ENCODE measurements around the gene FLNC.
A peak's percentile ranks its signal among the peaks of the same experiment; 100 is the strongest.

FLNC gene

DNA sequence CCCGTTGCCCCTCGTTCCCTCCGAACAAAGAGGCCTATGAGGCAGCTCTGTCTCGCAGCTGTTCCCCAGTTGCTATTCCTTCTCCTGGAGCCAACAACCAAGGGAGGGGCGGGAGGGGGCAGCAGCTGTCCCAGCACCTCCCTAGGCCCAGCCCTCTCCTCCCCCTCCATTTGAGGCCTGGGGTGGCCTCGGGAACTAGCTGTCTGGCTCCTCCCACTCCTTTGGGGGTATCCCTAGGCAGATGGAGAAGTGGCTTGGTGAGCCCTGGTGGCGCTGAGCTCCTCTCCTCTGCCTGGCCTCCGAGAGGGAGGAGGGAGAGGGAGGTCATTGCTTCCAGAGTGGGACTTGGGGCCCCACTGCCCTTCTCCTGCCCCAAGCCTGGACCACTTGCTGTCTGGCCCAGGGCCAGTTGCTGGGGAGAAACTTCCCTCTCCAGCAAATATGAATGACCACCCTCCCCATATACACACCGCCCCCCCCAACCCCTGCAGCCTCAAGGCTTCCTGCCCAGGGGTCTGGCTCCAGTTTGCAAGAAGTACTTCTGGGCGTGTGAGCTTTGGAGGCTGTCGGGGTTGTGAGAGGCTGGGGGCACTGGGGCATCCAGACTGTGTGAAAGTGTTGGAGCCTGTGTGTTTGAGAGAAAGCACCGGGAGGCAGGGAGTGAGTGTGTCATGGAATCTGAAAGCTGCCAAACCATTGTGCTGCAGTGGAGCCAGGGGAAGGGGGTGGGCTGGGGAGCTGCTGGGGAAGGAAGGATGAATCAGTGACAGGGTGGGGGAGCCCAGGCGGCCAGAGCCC lies 3.1 kb downstream of the FLNC start:
- no peak for DNase-seq (ENCODE audit: low spot score)

DNA sequence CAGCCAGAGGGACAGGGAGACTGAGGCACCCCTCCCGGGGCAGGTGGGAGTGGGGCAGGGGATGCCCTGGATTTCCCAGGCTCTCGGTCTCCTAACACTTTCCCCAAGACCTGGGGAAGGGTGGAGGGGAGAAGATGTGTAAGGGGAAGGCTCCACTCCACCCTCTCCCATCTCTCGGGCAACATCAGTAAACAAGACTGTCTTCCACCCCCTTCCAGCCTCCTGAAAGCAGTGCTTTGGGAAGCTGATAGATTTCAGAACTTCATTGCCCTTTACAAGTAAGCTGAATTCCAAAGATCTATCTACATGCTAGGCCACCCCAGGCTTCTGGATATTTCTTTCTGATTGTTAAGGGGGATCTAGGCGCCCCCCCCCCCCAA lies 3.7 kb downstream of the FLNC start:
- no peak for DNase-seq (ENCODE audit: low spot score)

DNA sequence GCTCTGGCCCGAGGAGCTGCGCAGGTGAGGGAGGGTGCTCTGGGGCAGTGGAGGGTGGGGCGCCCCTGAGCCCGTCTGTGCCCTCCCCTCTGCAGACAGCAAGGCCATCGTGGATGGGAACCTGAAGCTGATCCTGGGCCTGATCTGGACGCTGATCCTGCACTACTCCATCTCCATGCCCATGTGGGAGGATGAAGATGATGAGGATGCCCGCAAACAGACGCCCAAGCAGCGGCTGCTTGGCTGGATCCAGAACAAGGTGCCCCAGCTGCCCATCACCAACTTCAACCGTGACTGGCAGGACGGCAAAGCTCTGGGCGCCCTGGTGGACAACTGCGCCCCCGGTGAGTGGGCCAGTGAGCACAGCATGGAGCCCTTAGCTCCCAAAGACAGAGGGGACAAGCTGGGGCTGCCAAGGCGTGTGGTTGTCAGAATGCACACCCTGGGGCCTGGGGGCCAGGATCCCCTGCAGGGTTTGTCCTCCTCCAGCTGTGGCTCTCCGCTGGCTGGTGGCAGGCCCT lies 5.1 kb downstream of the FLNC start:
- DNase-seq (ENCODE audit: low spot score): no peak

DNA sequence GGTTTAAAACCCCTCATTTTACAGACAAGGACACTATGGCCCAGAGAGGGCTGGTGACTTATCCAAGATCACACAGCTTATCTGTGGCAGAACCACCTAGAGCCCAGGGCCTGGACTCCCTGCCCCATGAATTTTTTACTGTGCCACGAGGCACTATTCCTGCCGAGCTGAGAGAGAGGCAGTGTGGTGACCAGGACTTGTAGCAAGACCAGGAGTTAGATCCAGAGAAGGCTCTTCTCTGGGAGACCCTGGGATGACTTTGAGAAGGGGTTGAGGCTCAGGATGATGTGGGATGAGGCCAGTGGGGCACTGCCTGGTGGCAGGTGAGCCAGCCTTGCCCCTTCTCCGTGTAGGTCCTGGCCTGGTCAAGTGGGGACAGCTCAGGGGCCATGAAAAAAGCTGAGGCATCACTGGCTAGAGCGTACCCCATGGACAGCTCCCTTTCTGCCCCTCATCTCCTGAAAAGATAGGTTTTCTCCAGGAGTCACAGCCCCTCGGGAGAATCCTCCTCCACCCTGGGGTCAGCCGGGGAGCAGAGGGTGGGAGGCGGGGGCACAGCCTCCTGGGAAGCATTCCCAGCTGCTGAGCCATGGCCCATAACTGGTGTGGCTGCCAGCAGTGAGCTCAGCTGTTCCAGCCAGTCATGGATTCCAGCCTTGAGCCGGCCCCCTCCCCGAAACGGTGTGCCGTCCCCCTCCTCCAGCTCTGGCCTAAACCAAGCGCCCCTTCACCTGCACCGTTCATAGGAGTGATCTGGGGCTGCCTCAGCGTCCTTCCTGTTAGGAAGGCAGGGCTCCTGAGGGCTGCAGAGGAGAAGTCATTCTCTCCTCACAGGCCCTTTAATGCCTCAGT lies 5.8 kb downstream of the FLNC start:
- no peak for DNase-seq (ENCODE audit: low spot score)

DNA sequence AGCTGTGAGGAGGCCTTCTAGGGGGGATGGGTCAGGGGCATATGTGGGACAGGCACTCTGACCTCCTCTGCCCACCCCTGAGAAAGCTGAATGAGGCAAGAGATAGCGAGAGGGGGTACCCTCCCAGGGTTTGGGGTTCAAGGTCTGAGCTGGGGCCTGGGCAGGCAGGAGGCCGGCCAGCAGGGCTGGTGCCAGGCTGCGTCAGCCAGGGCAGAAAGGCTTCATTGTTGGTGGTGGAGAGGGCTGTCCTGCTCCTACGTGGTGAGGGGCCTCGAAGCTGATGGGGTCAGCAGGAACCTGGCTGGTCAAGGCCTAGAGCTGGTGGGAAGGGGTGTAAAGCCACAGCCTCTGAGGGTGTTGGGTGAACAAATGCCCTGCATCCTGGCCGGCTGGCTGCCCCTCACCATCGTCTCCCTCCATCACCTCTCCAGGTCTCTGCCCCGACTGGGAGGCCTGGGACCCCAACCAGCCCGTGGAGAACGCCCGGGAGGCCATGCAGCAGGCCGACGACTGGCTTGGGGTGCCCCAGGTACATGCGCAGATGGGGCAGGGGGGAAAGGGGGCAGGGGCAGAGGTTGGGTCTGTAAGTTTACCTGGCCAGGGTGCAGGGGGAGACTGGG lies 6.6 kb downstream of the FLNC start:
- no peak for DNase-seq (ENCODE audit: low spot score)

DNA sequence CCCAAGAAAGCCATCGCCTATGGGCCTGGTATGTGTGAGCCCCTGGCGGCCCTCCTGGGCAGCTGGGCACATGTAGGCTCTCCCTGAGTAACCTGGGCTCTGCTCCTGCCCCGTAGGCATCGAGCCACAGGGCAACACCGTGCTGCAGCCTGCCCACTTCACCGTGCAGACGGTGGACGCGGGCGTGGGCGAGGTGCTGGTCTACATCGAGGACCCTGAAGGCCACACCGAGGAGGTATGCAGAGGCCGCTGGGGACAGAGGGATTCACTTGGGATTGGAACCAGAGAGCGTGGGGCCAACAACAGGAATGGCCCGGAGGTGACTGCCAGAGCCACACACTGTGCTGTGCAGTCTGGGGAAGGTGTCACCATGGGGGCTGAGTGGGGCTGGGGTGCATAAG lies 7.3 kb downstream of the FLNC start:
- no peak for DNase-seq (ENCODE audit: low spot score)

DNA sequence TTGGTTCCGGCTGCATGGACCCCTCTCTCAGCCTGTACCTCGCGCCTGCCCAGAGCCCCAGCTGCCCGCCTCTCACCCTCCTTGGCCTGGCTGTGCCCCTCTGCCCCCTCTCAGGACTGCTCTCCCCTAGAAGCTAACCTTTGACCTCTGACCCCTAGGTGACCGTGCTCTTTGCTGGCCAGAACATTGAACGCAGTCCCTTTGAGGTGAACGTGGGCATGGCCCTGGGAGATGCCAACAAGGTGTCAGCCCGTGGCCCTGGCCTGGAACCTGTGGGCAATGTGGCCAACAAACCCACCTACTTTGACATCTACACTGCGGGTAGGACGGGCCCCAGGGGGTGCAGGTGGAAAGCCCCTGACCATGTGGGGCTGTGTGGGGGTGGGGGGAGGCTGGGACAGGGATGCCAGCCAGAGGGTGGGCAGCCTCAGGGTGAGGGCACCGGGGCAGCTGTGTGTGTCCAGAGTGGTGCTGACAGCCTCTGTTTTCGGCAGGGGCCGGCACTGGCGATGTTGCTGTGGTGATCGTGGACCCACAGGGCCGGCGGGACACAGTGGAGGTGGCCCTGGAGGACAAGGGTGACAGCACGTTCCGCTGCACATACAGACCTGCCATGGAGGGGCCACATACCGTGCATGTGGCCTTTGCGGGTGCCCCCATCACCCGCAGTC lies 8.0 kb downstream of the FLNC start:
- DNase-seq (ENCODE audit: low spot score): no peak

DNA sequence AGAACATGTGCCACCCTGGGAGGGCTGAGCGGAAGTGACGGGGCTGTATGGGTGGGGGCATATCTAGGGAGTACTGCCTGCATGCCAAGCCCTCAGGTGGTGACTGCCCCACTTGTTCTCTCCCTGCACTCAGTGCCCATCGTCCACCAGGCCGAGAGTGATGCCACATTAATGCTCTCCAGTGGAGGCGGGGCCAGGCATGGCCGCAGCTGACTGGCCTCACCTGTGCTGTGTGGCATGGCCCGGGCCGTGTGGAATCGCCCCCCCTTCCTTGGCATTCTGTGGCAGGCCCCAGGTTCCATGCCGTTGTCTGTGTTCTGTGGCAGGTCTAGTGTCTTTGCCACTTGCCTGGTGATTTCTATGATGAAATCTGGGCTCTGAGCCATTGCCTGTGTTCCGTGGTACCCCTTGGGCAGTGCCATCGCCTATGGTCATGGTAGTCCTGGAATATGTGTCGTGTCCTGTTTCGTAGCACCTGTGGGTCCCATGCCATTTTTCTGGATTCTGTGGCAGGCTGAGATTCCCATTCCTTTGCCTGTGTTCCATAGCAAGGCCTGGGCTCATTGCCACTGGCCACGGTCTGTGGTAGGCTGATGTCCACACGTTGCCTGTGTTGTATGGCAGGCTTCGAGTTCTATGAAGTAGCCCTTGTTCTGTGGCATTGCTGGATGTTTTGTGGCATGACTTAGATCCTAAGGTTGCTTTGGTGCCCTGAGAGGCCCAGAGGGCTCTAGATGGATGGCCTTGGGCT lies 8.9 kb downstream of the FLNC start:
- no peak for DNase-seq (ENCODE audit: low spot score)

DNA sequence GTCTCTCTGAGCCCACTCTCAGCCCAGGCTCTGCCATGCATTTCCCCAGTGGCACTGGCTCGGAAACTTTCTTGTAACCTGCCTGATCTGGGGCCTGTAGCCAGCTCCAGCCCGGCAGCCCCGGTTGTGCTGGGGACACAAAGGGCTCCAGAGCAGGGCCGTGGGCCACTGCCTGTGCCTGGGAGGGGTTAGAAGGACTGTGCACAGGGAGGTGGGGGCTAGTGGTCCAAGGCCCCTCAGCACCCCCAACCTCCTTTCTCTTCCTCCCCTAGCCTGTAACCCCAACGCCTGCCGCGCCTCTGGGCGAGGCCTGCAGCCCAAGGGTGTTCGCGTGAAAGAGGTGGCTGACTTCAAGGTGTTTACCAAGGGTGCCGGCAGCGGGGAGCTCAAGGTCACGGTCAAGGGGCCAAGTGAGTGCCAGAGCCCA lies 9.6 kb downstream of the FLNC start:
- no peak for DNase-seq (ENCODE audit: low spot score)

DNA sequence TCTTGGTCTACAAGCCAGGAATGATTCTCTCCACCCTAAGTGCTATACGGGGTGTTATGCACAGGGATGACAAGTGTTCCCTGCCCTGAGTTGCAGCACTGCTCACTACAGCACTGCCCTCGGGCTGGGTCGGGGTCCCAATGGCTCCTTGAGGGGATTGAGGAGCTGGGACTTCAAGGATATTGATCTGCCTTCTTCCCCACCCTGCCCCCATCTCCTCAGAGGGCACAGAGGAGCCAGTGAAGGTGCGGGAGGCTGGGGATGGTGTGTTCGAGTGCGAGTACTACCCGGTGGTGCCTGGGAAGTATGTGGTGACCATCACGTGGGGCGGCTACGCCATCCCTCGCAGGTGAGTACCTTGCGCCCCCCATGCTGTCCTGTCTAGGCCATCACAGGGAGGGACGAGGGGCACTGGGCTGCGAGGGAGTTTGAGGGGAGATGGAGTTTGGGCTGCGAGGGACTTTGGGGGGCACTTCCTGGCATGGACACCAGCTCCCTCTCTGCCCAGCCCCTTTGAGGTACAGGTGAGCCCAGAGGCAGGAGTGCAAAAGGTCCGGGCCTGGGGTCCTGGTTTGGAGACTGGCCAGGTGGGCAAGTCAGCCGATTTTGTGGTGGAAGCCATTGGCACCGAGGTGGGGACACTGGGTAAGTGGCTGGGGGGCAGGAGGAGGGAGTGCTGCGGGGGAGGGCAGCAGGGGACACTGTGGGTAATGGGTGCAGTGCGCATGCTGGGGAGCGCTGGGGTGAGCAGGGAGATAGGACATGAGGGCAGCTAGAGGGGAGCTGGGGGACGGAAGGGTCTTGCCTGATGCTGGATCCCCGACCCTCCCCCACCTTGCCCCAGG lies 10.3 kb downstream of the FLNC start:
- DNase-seq (ENCODE audit: low spot score): no peak

DNA sequence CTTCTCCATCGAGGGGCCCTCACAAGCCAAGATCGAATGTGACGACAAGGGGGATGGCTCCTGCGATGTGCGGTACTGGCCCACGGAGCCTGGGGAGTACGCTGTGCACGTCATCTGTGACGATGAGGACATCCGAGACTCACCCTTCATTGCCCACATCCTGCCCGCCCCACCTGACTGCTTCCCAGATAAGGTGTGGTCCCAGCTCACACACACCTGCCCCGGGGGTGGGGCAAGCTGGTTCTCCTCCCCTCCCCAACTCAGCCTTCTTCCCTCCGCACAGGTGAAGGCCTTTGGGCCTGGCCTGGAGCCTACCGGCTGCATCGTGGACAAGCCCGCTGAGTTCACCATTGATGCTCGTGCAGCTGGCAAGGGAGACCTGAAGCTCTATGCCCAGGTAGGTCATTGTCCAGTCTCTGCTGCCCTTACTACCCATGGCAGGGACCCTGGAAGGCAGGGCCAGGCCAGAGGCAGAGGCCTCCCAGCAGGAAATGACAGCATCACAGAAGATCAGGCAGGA lies 11.0 kb downstream of the FLNC start:
- DNase-seq (ENCODE audit: low spot score): no peak

DNA sequence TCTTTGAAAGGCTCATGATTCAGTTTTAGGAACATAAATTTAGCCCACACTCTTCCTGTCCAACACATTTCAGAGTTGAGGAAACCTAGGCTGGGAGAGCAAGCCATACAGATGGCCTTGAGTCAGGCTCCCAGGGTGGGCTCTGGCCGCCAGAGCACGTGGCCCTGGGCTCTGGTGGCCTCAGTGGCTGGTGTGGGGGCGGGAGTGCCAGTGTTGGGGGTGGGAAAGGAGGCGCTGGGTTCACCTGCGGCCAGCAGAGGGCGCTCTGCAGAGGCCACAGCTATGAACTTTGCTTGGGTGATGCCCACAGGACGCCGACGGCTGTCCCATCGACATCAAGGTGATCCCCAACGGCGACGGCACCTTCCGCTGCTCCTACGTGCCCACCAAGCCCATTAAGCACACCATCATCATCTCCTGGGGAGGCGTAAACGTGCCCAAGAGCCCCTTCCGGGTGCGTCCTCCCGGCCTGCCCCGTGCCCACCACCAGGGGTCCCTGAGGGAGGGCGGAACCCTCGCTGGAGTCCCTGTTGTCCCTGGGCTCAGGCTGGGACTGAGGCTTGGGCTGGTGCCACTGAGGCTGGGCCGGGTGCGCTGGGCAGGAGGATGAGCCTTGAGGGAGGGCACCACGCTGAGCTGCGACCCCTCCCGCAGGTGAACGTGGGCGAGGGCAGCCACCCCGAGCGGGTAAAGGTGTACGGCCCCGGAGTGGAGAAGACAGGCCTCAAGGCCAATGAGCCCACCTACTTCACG lies 11.9 kb downstream of the FLNC start:
- peak; percentile 83 for DNase-seq (ENCODE audit: low spot score)

DNA sequence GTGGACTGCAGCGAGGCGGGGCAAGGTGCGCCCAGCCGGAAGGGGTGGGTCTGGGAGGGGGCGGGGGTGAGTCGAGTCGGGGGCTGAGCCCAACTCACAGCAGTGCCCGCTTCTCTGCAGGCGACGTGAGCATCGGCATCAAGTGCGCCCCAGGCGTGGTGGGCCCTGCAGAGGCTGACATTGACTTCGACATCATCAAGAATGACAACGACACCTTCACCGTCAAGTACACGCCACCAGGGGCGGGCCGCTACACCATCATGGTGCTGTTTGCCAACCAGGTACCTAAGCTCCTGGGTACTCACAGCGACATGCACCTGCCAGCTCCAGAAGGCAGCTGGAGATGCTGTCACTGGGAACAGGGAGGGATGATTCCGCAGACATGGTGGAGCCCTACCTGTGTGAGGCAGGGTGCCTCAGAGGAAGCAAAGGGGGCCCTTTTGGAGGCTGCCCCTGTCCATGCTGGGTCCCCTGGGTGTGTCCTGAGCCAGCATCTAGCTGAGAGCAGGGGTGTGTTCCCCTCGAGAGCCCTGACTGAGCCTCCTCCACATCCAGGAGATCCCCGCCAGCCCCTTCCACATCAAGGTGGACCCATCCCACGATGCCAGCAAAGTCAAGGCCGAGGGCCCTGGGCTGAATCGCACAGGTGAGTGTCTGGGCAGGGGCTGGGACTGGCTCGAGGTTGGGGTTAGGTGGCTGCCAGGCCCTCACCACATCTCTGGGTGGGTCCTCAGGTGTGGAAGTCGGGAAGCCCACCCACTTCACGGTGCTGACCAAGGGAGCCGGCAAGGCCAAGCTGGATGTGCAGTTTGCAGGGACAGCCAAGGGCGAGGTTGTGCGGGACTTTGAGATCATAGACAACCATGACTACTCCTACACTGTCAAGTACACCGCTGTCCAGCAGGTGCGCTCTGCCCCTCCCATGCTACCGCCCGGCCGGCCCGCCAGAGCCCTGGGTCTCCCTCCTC lies 12.8 kb downstream of the FLNC start:
- no peak for DNase-seq (ENCODE audit: low spot score)

DNA sequence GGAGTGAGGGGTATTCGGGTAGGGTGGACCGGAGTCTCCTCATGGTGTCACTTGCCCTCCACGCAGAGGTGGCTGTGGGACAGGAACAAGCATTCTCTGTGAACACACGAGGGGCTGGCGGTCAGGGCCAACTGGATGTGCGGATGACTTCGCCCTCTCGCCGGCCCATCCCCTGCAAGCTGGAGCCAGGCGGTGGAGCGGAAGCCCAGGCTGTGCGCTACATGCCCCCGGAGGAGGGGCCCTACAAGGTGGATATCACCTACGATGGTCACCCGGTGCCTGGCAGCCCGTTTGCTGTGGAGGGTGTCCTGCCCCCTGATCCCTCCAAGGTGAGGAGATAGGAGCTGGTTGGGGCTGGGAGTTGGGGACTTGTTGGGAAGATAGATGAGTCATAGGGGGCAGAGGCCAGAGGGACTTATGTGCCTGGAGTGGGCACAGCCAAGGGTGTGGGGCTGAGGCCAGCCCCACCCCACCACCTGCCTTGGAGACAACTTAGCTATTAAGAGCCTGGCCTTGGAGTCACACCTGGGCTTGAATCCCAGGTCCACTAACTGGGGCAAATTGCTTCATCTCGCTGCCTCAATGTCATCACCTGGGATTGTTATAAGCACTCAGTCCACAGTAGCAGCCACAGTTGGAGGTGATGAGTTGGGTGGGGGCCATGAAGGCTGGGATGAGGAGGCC lies 13.9 kb downstream of the FLNC start:
- DNase-seq (ENCODE audit: low spot score): no peak

DNA sequence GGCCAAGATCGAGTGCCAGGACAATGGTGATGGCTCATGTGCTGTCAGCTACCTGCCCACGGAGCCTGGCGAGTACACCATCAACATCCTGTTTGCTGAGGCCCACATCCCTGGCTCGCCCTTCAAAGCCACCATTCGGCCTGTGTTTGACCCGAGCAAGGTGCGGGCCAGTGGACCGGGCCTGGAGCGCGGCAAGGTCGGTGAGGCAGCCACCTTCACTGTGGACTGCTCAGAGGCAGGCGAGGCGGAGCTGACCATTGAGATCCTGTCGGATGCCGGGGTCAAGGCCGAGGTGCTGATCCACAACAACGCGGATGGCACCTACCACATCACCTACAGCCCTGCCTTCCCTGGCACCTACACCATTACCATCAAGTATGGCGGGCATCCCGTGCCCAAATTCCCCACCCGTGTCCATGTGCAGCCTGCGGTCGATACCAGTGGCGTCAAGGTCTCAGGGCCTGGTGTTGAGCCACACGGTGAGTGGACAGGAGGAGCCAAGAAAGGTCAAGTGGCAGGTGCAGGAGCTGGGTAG lies 14.6 kb downstream of the FLNC start:
- DNase-seq (ENCODE audit: low spot score): no peak

DNA sequence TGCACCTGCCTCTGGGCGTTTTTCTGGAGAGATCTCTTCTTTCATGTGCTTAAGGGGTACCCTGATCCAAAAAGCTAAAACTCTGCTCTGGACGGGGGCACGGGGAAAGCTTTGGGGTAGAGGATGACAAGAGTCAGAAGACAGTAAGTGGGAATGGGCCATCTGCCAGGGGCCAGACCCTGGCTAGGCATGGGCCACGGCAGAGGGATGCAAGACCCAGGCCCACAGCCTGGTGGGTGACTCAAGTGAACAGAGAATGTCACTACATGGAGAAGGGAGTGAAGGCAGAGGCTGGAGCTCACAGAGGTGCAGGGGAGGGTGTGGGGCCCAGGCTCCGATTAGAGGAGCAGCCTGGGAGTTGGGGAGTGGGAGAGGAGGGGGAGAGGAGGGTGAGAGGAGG lies 15.3 kb downstream of the FLNC start:
- DNase-seq (ENCODE audit: low spot score): no peak

DNA sequence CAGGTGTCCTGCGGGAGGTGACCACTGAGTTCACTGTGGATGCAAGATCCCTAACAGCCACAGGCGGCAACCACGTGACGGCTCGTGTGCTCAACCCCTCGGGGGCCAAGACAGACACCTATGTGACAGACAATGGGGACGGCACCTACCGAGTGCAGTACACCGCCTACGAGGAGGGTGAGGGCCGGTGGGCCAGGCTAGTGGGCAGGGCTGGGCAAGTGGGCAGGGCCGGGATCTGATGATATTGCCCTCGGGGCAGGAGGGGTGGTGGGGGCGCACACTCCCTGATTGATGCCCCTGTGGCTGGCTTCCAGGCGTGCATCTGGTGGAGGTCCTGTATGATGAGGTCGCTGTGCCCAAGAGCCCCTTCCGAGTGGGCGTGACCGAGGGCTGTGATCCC lies 15.8 kb downstream of the FLNC start:
- no peak for DNase-seq (ENCODE audit: low spot score)
